HL-60/S4 treated with retinoic acid at 250 ng/mL for 4 days and 3 days (cell line): ENCODE measurements around the gene ATF5.

ENCODE experiments used
- in situ Hi-C: fragments of 300-500 bp; cut with MboI; formaldehyde crosslinking; loops from 2 replicates; pipeline ENCODE4 v1.7.0; 2022; ENCODE audit warnings: low sequenced_read_pairs

Gene ATF5, protein sequence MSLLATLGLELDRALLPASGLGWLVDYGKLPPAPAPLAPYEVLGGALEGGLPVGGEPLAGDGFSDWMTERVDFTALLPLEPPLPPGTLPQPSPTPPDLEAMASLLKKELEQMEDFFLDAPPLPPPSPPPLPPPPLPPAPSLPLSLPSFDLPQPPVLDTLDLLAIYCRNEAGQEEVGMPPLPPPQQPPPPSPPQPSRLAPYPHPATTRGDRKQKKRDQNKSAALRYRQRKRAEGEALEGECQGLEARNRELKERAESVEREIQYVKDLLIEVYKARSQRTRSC

DNA sequence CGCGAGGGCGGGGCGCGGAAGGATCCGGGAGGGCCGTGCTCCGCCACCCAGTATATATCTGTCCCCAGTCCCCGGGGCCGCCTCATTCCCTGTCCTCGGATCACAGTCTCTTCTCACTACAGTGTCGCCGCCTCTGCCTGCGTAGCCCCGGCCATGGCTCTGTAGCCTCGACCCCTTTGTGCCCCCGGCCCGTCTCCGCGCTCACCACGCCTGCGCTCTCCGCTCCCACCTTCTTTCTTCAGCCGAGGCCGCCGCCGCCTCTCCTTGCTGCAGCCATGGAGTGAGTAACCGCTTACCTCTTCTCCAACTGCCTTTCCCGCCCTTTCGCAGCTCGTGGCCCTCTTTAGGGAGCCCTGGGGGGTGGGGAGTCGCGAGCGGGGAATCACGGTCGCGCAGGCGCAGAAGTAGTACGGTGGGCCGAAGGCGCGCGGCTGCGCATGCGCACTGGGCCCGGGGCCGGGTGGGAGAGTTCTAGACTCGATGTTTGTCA is at the start of gene ATF5, which contains the start of gene NUP62:
Gene ATF5, plus strand, starts transcription at position 85 of the 490 bp plus-strand sequence. CDS start 1,646 bp downstream, outside the sequence.
Gene NUP62, minus strand, starts transcription at position 384 of the 490 bp plus-strand sequence. CDS start 19,697 bp downstream, outside the sequence.
- in situ Hi-C loops = no loop called here

DNA sequence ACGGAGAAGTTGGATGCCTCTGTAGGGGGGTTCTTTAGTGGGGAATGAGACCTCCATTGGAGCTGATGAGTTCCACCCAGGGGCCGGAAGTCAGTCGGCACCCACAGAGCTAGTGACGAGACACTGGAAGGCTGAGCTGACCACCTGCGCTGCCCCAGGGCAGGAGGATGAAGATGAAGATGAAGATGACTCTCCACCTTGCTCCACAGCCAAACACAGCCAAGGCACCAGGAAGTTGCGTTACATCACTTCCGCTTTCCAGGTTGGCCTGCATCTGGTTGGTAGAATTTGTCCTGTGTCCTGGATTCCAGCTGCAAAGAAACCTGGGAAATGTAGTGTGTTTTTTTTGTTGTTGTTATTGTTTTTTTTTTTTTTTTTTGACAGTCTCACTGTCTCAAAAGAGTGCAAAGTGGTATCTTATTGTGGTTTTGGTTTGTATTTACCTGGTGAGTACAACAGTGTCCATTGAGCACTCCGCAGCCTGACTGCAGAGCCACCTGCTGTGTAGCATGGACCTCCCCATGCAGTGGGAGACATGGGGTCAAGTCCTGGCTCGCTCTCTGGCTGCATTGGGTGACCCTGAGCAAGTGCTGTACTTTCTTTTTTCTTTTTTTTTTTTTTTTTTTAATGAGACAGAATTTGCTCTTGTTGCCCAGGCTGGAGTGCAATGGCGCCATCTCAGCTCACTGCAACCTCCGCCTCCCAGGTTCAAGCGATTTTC is 49.6 kb upstream of the ATF5 start:
- in situ Hi-C loops = no loop called here

- in situ Hi-C loops = no loop called here
These were observed 48.7 kb upstream of the ATF5 start for GRCh38 chr19:49880162-49880869.

DNA sequence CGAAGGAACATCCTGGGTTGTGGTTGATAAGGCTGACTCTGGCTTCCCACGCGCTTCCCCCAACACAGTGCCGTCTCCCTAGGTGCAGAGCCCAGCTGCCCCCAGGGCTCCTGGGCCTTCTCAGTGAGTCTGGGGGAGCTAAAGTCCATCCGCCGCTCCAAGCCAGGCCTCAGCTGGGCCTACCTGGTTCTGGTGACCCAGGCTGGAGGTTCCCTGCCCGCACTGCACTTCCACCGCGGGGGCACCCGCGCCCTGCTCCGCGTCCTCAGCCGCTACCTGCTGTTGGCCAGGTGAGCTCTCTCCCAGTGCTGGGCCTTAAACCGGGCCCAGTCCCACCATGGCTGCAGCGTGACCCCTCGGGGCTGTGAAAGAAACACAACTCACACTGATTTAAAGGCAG is 47.8 kb upstream of the ATF5 start:
- in situ Hi-C loops = no loop called here

- in situ Hi-C loops = no loop called here
These were observed 47.2 kb upstream of the ATF5 start for GRCh38 chr19:49881672-49882394.

GRCh38 chr19:49882643-49883042 is 46.4 kb upstream of the ATF5 start:
- in situ Hi-C loops = no loop called here

DNA sequence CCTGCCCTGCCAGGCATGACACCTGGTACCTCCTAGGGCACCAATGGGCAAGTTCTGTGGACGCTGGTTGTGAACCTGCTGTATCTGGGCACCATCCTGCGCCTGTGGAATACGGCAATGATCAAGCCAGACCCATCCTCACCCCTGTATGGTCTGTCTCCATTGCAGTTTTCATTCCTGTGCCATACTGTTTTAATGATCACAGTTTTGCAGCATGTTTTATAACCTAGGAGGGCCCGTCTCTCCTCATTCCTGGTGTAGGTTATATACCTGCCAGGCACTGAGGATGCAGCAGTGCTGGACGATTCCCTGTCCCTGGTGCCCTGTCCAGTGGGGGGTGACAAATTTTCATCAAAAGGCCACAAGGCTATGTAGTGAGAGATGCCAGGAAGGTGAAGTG is 45.9 kb upstream of the ATF5 start:
- in situ Hi-C loops = no loop called here

DNA sequence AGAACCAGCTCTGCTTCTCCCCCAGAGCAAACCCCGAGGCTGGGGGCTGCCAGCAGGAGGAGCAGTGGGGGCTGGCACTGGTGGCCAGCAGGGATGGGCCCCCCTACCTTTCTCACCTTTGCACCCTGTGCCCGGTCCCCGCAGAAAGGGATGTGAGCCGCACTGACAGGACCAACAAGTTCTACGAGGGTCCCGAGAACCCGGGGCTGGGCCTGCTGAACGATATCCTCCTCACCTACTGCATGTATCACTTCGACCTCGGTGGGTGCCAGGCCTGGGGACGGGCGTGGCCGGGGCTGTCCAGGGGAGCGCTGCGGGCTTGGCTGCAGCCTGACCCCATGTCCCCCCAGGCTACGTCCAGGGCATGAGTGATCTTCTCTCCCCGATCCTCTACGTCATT is 44.9 kb upstream of the ATF5 start:
- in situ Hi-C loops = no loop called here

DNA sequence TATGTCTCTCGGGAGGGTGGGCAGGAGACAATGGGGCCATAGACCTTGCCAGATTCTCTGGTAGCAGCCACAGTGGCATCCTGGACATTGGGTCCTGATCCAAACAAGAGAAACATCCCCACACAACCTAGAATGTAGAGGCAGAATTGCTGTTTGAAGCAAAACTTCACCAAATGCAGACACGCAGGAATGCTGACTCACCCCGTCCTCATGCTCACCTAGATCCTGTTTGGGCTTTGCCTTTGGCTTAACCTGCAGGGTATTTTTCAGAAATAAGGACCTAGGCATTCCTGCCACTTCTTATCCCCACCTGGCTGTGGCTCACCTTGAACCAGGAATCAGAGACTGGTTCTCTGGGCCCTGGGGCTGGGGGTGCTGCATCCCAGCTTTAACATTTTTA is 44.2 kb upstream of the ATF5 start:
- in situ Hi-C loops = no loop called here

GRCh38 chr19:49887037-49887664 is 41.9 kb upstream of the ATF5 start:
- in situ Hi-C loops = no loop called here

- in situ Hi-C loops = no loop called here
These were observed 41.1 kb upstream of the ATF5 start for GRCh38 chr19:49887665-49888509.

DNA sequence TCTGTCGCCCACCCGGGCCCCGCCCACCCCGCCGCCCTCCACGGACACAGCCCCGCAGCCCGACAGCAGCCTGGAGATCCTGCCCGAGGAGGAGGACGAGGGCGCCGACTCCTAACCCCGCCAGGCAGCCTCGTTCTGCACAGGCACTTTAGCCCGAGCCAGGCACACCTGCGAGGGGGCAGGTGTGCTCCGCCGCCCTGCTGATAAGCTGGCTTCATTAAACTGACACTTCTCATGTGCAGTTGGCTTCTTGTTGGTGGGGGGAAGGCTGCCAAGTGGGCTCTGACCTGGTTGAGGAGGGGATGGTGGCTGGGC is 40.5 kb upstream of the ATF5 start:
- in situ Hi-C loops = no loop called here

- in situ Hi-C loops = no loop called here
These were observed 39.8 kb upstream of the ATF5 start for GRCh38 chr19:49889038-49889686.

GRCh38 chr19:49889687-49890348 is 39.2 kb upstream of the ATF5 start:
- in situ Hi-C loops = no loop called here

DNA sequence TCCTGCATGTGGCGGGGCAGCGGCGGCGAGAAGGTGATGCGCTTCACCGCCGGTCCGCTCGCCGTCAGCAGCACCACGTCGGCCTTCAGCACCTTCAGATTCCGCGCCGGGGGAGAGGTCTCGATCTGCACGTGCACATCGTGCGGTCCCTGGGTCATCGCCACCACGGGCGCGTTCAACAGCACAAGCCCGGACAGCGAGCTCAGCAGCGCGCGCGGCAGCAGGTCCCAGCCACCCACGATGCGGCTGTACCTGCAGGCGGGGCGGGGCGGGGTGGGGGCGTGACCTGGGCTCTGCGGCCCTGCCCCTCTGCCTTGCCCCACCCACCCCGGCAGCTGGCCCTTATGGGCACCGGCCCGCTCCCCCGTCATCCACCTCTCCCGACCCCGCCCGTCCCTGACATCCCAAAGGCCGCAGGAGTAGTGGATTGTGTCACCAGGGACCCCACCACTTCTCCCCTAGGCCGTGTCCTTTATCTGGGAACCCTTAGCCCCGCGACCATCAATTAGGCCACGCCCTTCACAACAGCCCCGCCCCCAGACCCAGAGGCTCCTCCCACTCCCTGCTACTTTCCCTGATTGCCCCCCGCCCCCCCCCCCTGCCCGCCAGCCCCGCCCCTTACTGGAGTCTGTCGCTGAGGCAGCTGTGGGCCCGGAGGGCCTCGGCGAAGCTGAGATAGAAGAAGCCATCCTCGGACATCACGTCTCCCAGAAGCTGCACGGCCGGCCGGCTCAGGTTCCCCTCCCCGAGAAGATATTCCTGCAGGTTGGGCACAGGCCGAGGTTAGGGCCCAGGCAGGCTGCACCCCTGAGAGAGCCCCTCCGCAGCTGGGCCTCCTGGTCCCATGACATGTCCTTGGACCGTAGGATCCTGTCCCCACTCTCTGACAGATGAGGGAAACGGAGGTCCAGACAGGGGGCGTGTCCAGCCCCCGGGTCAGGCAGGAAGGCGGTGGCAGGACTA is 38.4 kb upstream of the ATF5 start:
- in situ Hi-C loops = no loop called here

- in situ Hi-C loops = no loop called here
These were observed 37.6 kb upstream of the ATF5 start for GRCh38 chr19:49891393-49891792.

- in situ Hi-C loops = no loop called here
These were observed 36.3 kb upstream of the ATF5 start for GRCh38 chr19:49892716-49893115.
